H1 (cell line): ENCODE measurements around the gene CEACAM21. TPM values are rescaled to one million over a fixed set of nuclear protein-coding genes. Genes with fewer than 3 reads are reported as not detected.

Experiments used
- CTCF ChIA-PET: fragments of 300-600 bp; sonication (Branson Sonifier 250); formaldehyde crosslinking; loops from one replicate; lab custom pipeline; 2021; ENCODE audit not compliant: partially characterized antibody; lab: Charles Lee
- POLR2A ChIA-PET: fragments of 300-600 bp; sonication (Branson Sonifier 250); formaldehyde crosslinking; loops from one replicate; lab custom pipeline; 2021; ENCODE audit warnings: inconsistent platforms; ENCODE audit not compliant: partially characterized antibody; lab: Charles Lee
- DNase-seq, 2 experiments: peaks; one replicate each; pipeline versions ENCODE4 v3.0.0 to v3.0.0-alpha.2; 2010 to 2022; ENCODE audit warnings: low spot score in 2 of 2, low read depth in 1 of 2, mixed read lengths in 1 of 2
- FAIRE-seq: peaks from 2 replicates; lab custom pipeline; 2011; peaks lifted over from hg19 to GRCh38; lab: Jason Lieb, UNC
- H2AFZ ChIP-seq: 2 replicates; pipeline ENCODE4 v1.8.1; 2012; ENCODE audit warnings: low read length, inconsistent platforms
- H2AK5ac ChIP-seq: 2 replicates; pipeline ENCODE4 v1.6.1; 2013; ENCODE audit warnings: low read depth, low read length
- H2BK120ac ChIP-seq: replicated peaks from 2 replicates; pipeline ENCODE3; 2013; ENCODE audit warnings: low read depth, low read length, inconsistent platforms
- H2BK12ac ChIP-seq: 2 replicates; pipeline ENCODE4 v1.6.1; 2013; ENCODE audit warnings: low read depth, low read length
- H2BK15ac ChIP-seq: 2 replicates; pipeline ENCODE4 v1.6.1; 2013; ENCODE audit warnings: low read length
- H2BK20ac ChIP-seq: 2 replicates; pipeline ENCODE4 v1.6.1; 2013; ENCODE audit warnings: low read length
- H2BK5ac ChIP-seq: 2 replicates; pipeline ENCODE4 v1.6.1; 2013; ENCODE audit warnings: low read depth, low read length
- H3K14ac ChIP-seq: 2 replicates; pipeline ENCODE4 v1.6.1; 2013; ENCODE audit warnings: inconsistent platforms; ENCODE audit not compliant: insufficient read length
- H3K18ac ChIP-seq: 2 replicates; pipeline ENCODE4 v1.6.1; 2013; ENCODE audit warnings: low read length; ENCODE audit errors: extremely low read depth
- H3K23ac ChIP-seq: 2 replicates; pipeline ENCODE4 v1.6.1; 2013; ENCODE audit warnings: inconsistent platforms; ENCODE audit not compliant: insufficient read length
- H3K23me2 ChIP-seq: 2 replicates; pipeline ENCODE4 v1.6.1; 2013; ENCODE audit warnings: low read depth, low read length
- H3K27ac ChIP-seq: 2 replicates; pipeline ENCODE4 v1.6.1; 2011; ENCODE audit warnings: low read depth, low read length, inconsistent platforms
- H3K27me3 ChIP-seq, 4 experiments: replicated peaks in 1 of 4; 1 replicate in 1 of 4; 2 replicates in 3 of 4; pipeline versions ENCODE4 v1.6.1 to v1.8.1; 2011 to 2013; ENCODE audit warnings: low read length in 3 of 4, mild to moderate bottlenecking in 3 of 4, inconsistent platforms in 2 of 4, mixed read lengths in 2 of 4, moderate library complexity in 1 of 4; ENCODE audit not compliant: control insufficient read depth in 3 of 4, insufficient read depth in 3 of 4; ENCODE audit errors: extremely low read depth in 1 of 4
- H3K36me3 ChIP-seq, 4 experiments: 2 replicates each; pipeline versions ENCODE4 v1.6.1 to v1.8.1; 2011 to 2013; ENCODE audit warnings: mild to moderate bottlenecking in 4 of 4, low read length in 3 of 4, moderate library complexity in 2 of 4, control low read depth in 1 of 4, inconsistent platforms in 1 of 4; ENCODE audit not compliant: insufficient read depth in 4 of 4, control insufficient read depth in 2 of 4
- H3K4ac ChIP-seq: replicated peaks from 2 replicates; pipeline ENCODE3; 2013; ENCODE audit warnings: low read length, low read depth, mixed read lengths, inconsistent platforms; ENCODE audit not compliant: insufficient read length
- H3K4me1 ChIP-seq, 4 experiments: replicated peaks in 1 of 4; 1 replicate in 1 of 4; 2 replicates in 3 of 4; pipeline versions ENCODE4 v1.6.1 to v1.8.1; 2011 to 2013; ENCODE audit warnings: low read length in 3 of 4, inconsistent platforms in 2 of 4, mixed read lengths in 1 of 4; ENCODE audit not compliant: insufficient read depth in 4 of 4, control insufficient read depth in 3 of 4
- H3K4me2 ChIP-seq, 2 experiments: 2 replicates each; pipeline versions ENCODE4 v1.6.1 to v1.8.1; 2011 to 2013; ENCODE audit warnings: low read depth in 2 of 2, low read length in 2 of 2, control low read depth in 1 of 2, inconsistent platforms in 1 of 2, mild to moderate bottlenecking in 1 of 2; ENCODE audit not compliant: insufficient read depth in 1 of 2
- H3K4me3 ChIP-seq, 4 experiments: fragments of 200-600, 300-600 bp in 1 of 4; sonication (generic), shearing (Covaris generic), sonication (Bioruptor Twin) in 1 of 4; 2 replicates each; pipeline versions ENCODE4 v1.5.1 to v1.8.1; 2011 to 2016; ENCODE audit warnings: low read length in 4 of 4, low read depth in 3 of 4, control low read depth in 2 of 4, inconsistent platforms in 2 of 4, mild to moderate bottlenecking in 2 of 4, mixed read lengths in 1 of 4, moderate library complexity in 1 of 4; ENCODE audit not compliant: insufficient read depth in 2 of 4; ENCODE audit errors: extremely low read depth in 1 of 4
- H3K56ac ChIP-seq: replicated peaks from 2 replicates; pipeline ENCODE3; 2013; ENCODE audit warnings: low read depth, mild to moderate bottlenecking, mixed read lengths, low read length, inconsistent platforms; ENCODE audit not compliant: insufficient read length
- H3K79me1 ChIP-seq: 2 replicates; pipeline ENCODE4 v1.6.1; 2013; ENCODE audit warnings: low read depth, low read length, control low read depth
- H3K79me2 ChIP-seq, 2 experiments: 2 replicates each; pipeline versions ENCODE4 v1.6.1 to v1.8.1; 2012 to 2013; ENCODE audit warnings: low read length in 2 of 2, mild to moderate bottlenecking in 2 of 2, inconsistent platforms in 1 of 2; ENCODE audit not compliant: insufficient read depth in 2 of 2, control insufficient read depth in 1 of 2
- H3K9ac ChIP-seq, 4 experiments: replicated peaks in 1 of 4; 1 replicate in 1 of 4; 2 replicates in 3 of 4; pipeline versions ENCODE4 v1.6.1 to v1.8.1; 2011 to 2013; ENCODE audit warnings: low read depth in 3 of 4, low read length in 3 of 4, control low read depth in 2 of 4, mild to moderate bottlenecking in 2 of 4, moderate library complexity in 2 of 4, inconsistent platforms in 1 of 4; ENCODE audit errors: extremely low read depth in 1 of 4
- H3K9me3 ChIP-seq, 2 experiments: 2 replicates each; pipeline versions ENCODE4 v1.6.1 to v1.8.1; 2012 to 2013; ENCODE audit warnings: mild to moderate bottlenecking in 2 of 2, moderate library complexity in 2 of 2, control low read depth in 1 of 2, inconsistent platforms in 1 of 2, low read depth in 1 of 2, low read length in 1 of 2, mixed read lengths in 1 of 2; ENCODE audit not compliant: insufficient read depth in 2 of 2
- H4K20me1 ChIP-seq, 2 experiments: replicated peaks in 1 of 2; 2 replicates each; pipeline versions ENCODE3 to v1.8.1; 2011 to 2013; ENCODE audit warnings: inconsistent platforms in 2 of 2, low read length in 2 of 2, mild to moderate bottlenecking in 1 of 2; ENCODE audit not compliant: insufficient read depth in 2 of 2, control insufficient read depth in 1 of 2
- H4K5ac ChIP-seq: 2 replicates; pipeline ENCODE4 v1.6.1; 2013; ENCODE audit warnings: low read length, low read depth, mixed read lengths, inconsistent platforms; ENCODE audit not compliant: insufficient read length
- H4K8ac ChIP-seq: 2 replicates; pipeline ENCODE4 v1.8.0; 2013; ENCODE audit warnings: mild to moderate bottlenecking, moderate library complexity, low read length, inconsistent platforms; ENCODE audit not compliant: insufficient read depth; ENCODE audit errors: extremely low read depth
- H4K91ac ChIP-seq: replicated peaks from 2 replicates; pipeline ENCODE3; 2013; ENCODE audit warnings: low read length, mixed read lengths, inconsistent platforms; ENCODE audit not compliant: insufficient read length
- CBX5 ChIP-seq: fragments of 300-800, 300-1000 bp; sonication (generic); IDR thresholded peaks from 2 replicates; pipeline ENCODE4 v1.7.1; 2016; ENCODE audit warnings: antibody characterized with exemption, low read length, low read depth
- SIX5 ChIP-seq: IDR thresholded peaks from 2 replicates; pipeline ENCODE4 v1.6.1; 2011; ENCODE audit warnings: mild to moderate bottlenecking, low read depth, low read length
- TAF1 ChIP-seq: IDR thresholded peaks from 2 replicates; pipeline ENCODE4 v1.6.1; 2011; ENCODE audit warnings: mild to moderate bottlenecking, low read depth, low read length
- TAF7 ChIP-seq: optimal IDR thresholded peaks from 2 replicates; pipeline ENCODE3; 2011; ENCODE audit warnings: low read depth, mild to moderate bottlenecking, inconsistent platforms, low read length, moderate library complexity, borderline replicate concordance
- TEAD4 ChIP-seq: IDR thresholded peaks from 2 replicates; pipeline ENCODE4 v1.6.1; 2012; ENCODE audit warnings: low read depth, low read length, inconsistent platforms, mixed read lengths
- USF2 ChIP-seq: IDR thresholded peaks from 2 replicates; pipeline ENCODE4 v1.6.1; 2011; ENCODE audit warnings: low read length, improper control_type of control experiment
- WGBS, 2 experiments: shearing (Covaris generic) in 1 of 2; methylation state at CpG; one replicate each; pipeline versions ENCODE4 v1.1.6 to v1.1.7; 2013 to 2015; ENCODE audit warnings: low lambda C conversion rate in 2 of 2, mixed read lengths in 2 of 2, inconsistent platforms in 1 of 2, low coverage in 1 of 2, missing lambda C conversion rate in 1 of 2; ENCODE audit not compliant: insufficient replicate concordance in 2 of 2, insufficient coverage in 1 of 2, insufficient read length in 1 of 2; ENCODE audit errors: extremely low coverage in 1 of 2, missing lambda C conversion rate in 1 of 2; 5-methylcytosine and 5-hydroxymethylcytosine counted together
- polyA plus RNA-seq, 7 experiments: library from polyadenylated mRNA; depleted of rRNA in 3 of 7; stranded (reverse) in 5 of 7; unstranded in 2 of 7; fragments of >200 nt in 5 of 7; fragments of 200-250 nt in 2 of 7; gene quantifications; 1 replicate in 5 of 7; 2 replicates in 1 of 7; 4 replicates in 1 of 7; pipeline versions ENCODE4 v1.2.1 to v1.2.3, GENCODE V29; 2011 to 2013; ENCODE audit warnings: missing spikeins in 2 of 7, mixed read lengths in 2 of 7
- total RNA-seq: library from RNA; stranded (reverse); fragmentation: NEBNext Ultra II Directional; extraction: Animal tissue kit (Norgen Biotek cat#: 25700); gene quantifications from 2 replicates; pipeline ENCODE4 v1.2.1, GENCODE V29; 2021

CEACAM21 gene
- total and polyA plus RNA-seq, 2 of the 8 experiments (the other 6 are each of a cell fraction or from before 2014, with no cell fraction given), result not detected

GRCh38 chr19:41624515-41624914 is 48.5 kb downstream of the CEACAM21 start:
- no peak overlapping the region for H2BK15ac ChIP-seq
- no peak overlapping the region for H2AFZ ChIP-seq
- no peaks in the 10 kb centered on the region for H3K36me3 ChIP-seq
- no peak overlapping the region for H3K4me2 ChIP-seq
- FAIRE-seq, result no peak
- no peak overlapping the region for H3K9ac ChIP-seq
- H3K4ac ChIP-seq, result no peak overlapping the region
- WGBS, 2 experiments, result 71% methylated on average over 7 of the region's 7 CpGs; no CpG with 5 or more reads in 1 of the 2 experiments
- no peak overlapping the region for H4K8ac ChIP-seq
- POLR2A ChIA-PET, result no interaction called here
- no peak overlapping the region for H2BK5ac ChIP-seq
- no peaks in the 10 kb centered on the region for H3K79me2 ChIP-seq
- H3K18ac ChIP-seq, result no peak overlapping the region
- no peak overlapping the region for H3K27ac ChIP-seq
- TF ChIP-seq TEAD4 (no peak), SIX5 (no peak), TAF1 (no peak), CBX5 (no peak), TAF7 (no peak), USF2 (no peak)
- TF ChIP-seq, all 59 proteins: peak for 0
- Histone ChIP-seq H3K9me3 (peaks cover 60 to 83% of the 10 kb centered on the region in 2 experiments), H2BK20ac (no peak overlapping the region), H3K79me1 (no peaks in the 10 kb centered on the region), H2AK5ac (no peak overlapping the region), H3K23ac (no peak overlapping the region), H3K56ac (no peak overlapping the region), H3K23me2 (no peaks in the 10 kb centered on the region; the same call in 1 of the 2 replicates), H4K20me1 (no peaks in the 10 kb centered on the region), H3K4me1 (no peaks in the 10 kb centered on the region), H3K27me3 (no peaks in the 10 kb centered on the region), H2BK120ac (no peak overlapping the region), H3K14ac (no peak overlapping the region), H3K4me3 (no peak overlapping the region), H2BK12ac (no peak overlapping the region), H4K5ac (no peak overlapping the region), H4K91ac (no peak overlapping the region)
- DNase-seq, result no peak
- CTCF ChIA-PET, result interaction anchor here (1.1 kb wide), 1 partner anchor 27 kb away, joined by 5 read pairs; no protein-coding TSS in a partner anchor
